ENCODE results near the gene THBD.

GRCh38 chr20:23036371-23036770, 13.1 kb downstream of the THBD start:
- no peak for TF ChIP-seq CTCF (IDR thresholded peaks at IDR 0.05)
- no peak for TF ChIP-seq POLR2A (IDR thresholded peaks at IDR 0.05)
